ELR (cell line): ENCODE measurements around the gene MYADML2.

ENCODE experiments used
- DNase-seq: peaks from one replicate; pipeline ENCODE4 v3.0.0-alpha.2; 2015; ENCODE audit warnings: low read depth

MYADML2 gene

GRCh38 chr17:81978524-81979298 lies 31.7 kb upstream of the MYADML2 start:
- DNase-seq: no peak

GRCh38 chr17:81977211-81977808 lies 30.3 kb upstream of the MYADML2 start, which contains the start of gene ASPSCR1:
Gene ASPSCR1, plus strand, starts transcription at chr17:81977629. Its CDS starts 18 bp downstream, at chr17:81977647.
- peak; percentile 94 for DNase-seq

GRCh38 chr17:81976332-81977210 lies 29.5 kb upstream of the MYADML2 start:
- no peak for DNase-seq

GRCh38 chr17:81973432-81973831 lies 26.4 kb upstream of the MYADML2 start:
- no peak for DNase-seq

- no peak for DNase-seq
Measured at GRCh38 chr17:81968850-81969812, 22.1 kb upstream of the MYADML2 start.

- DNase-seq: no peak
Measured at GRCh38 chr17:81968396-81968745, 21.3 kb upstream of the MYADML2 start.

- DNase-seq: peak; percentile 59
Measured at GRCh38 chr17:81967533-81968395, 20.7 kb upstream of the MYADML2 start.

- DNase-seq: no peak
Measured at GRCh38 chr17:81967244-81967532, 20.2 kb upstream of the MYADML2 start.

GRCh38 chr17:81966343-81967243 lies 19.6 kb upstream of the MYADML2 start:
- no peak for DNase-seq

- DNase-seq: no peak
Measured at GRCh38 chr17:81964081-81964849, 17.2 kb upstream of the MYADML2 start.

- no peak for DNase-seq
Measured at GRCh38 chr17:81962499-81963441, 15.7 kb upstream of the MYADML2 start.

GRCh38 chr17:81961521-81962498 lies 14.8 kb upstream of the MYADML2 start:
- DNase-seq: no peak

- peak; percentile 61 for DNase-seq
Measured at GRCh38 chr17:81961087-81961511, 14.1 kb upstream of the MYADML2 start, which contains the start of gene NOTUM. Gene NOTUM, minus strand, starts transcription at chr17:81961187. Its CDS starts 278 bp downstream, at chr17:81960909.

- DNase-seq: no peak
Measured at GRCh38 chr17:81960130-81960958, 13.3 kb upstream of the MYADML2 start.

GRCh38 chr17:81959362-81960129 lies 12.5 kb upstream of the MYADML2 start:
- DNase-seq: peak; percentile 63
